ENCODE results near the gene FBXL17.
"Not testable (repeated sequence)": the region's sequence is repeated elsewhere in the genome, so short reads cannot be mapped to it uniquely, and the experiment has no call there.

The FBXL17 gene

GRCh38 chr5:108238936-108239887 lies 142.7 kb downstream of the FBXL17 start:
- no peak for DNase-seq

GRCh38 chr5:108238461-108238860 lies 143.4 kb downstream of the FBXL17 start:
- no peak for DNase-seq

- DNase-seq, result no peak
Measured at GRCh38 chr5:108233617-108234155, 148.2 kb downstream of the FBXL17 start.

- no peak for DNase-seq
Measured at GRCh38 chr5:108232805-108233204, 149.1 kb downstream of the FBXL17 start.

- no peak for DNase-seq
Measured at GRCh38 chr5:108222011-108222410, 159.9 kb downstream of the FBXL17 start.

GRCh38 chr5:108220834-108221233 lies 161.1 kb downstream of the FBXL17 start:
- no peak for DNase-seq

- no peak for DNase-seq
Measured at GRCh38 chr5:108216890-108217289, 165.0 kb downstream of the FBXL17 start.

GRCh38 chr5:108214857-108215256 lies 167.0 kb downstream of the FBXL17 start:
- DNase-seq, result no peak

- DNase-seq, result no peak
Measured at GRCh38 chr5:108212775-108213346, 169.0 kb downstream of the FBXL17 start.

GRCh38 chr5:108206707-108207106 lies 175.2 kb downstream of the FBXL17 start:
- no peak for DNase-seq

GRCh38 chr5:108201721-108202120 lies 180.2 kb downstream of the FBXL17 start:
- DNase-seq, result no peak

GRCh38 chr5:108196276-108196675 lies 185.6 kb downstream of the FBXL17 start:
- DNase-seq, result no peak

GRCh38 chr5:108193021-108193795 lies 188.7 kb downstream of the FBXL17 start:
- DNase-seq, result no peak

- no peak for DNase-seq
Measured at GRCh38 chr5:108184940-108185339, 197.0 kb downstream of the FBXL17 start.

GRCh38 chr5:108181975-108182374 lies 199.9 kb downstream of the FBXL17 start:
- no peak for DNase-seq

GRCh38 chr5:108174286-108174685 lies 207.6 kb downstream of the FBXL17 start:
- DNase-seq, result no peak

- DNase-seq, result no peak
Measured at GRCh38 chr5:108171759-108172158, 210.1 kb downstream of the FBXL17 start.

GRCh38 chr5:108168915-108169314 lies 213.0 kb downstream of the FBXL17 start:
- no peak for DNase-seq

GRCh38 chr5:108167174-108167573 lies 214.7 kb downstream of the FBXL17 start:
- no peak for DNase-seq

- no peak for DNase-seq
Measured at GRCh38 chr5:108164574-108164973, 217.3 kb downstream of the FBXL17 start.

GRCh38 chr5:108152854-108153253 lies 229.0 kb downstream of the FBXL17 start:
- not testable (repeated sequence) for DNase-seq

- no peak for DNase-seq
Measured at GRCh38 chr5:108149369-108149768, 232.5 kb downstream of the FBXL17 start.

GRCh38 chr5:108148715-108149139 lies 233.2 kb downstream of the FBXL17 start:
- DNase-seq, result no peak
